CD4-positive, alpha-beta memory T cell (primary cell): ENCODE results near the gene PASD1. TPM values are rescaled to one million over a fixed set of nuclear protein-coding genes. Genes with fewer than 3 reads are reported as not detected.
"Not testable (repeated sequence)": the region's sequence is repeated elsewhere in the genome, so short reads cannot be mapped to it uniquely, and the experiment has no call there.

Source experiments
- CTCF ChIA-PET: fragments of 350-600 bp; sonication (Branson Sonifier 250); formaldehyde crosslinking; loops from one replicate; lab custom pipeline; 2021; ENCODE audit warnings: inconsistent platforms; ENCODE audit not compliant: partially characterized antibody; lab: Charles Lee
- POLR2A ChIA-PET: fragments of 350-600 bp; sonication (Branson Sonifier 250); formaldehyde crosslinking; loops from one replicate; lab custom pipeline; 2021; ENCODE audit not compliant: partially characterized antibody; lab: Charles Lee
- DNase-seq, 5 donors: peaks; one replicate each; pipeline versions ENCODE4 v3.0.0 to v3.0.0-alpha.2; 2020 to 2022; ENCODE audit warnings: mixed read lengths in 1 of 5
- H3K27ac ChIP-seq: one replicate; pipeline ENCODE4 v1.7.0; 2013; ENCODE audit warnings: low read depth, low read length
- H3K27me3 ChIP-seq: 2 replicates; pipeline ENCODE4 v1.7.0; 2013; ENCODE audit warnings: mild to moderate bottlenecking, low read length, moderate library complexity; ENCODE audit not compliant: insufficient read depth
- H3K36me3 ChIP-seq: 2 replicates; pipeline ENCODE4 v1.7.0; 2013; ENCODE audit warnings: mild to moderate bottlenecking, low read length, moderate library complexity; ENCODE audit not compliant: insufficient read depth
- H3K4me1 ChIP-seq: 2 replicates; pipeline ENCODE4 v1.7.0; 2013; ENCODE audit warnings: mild to moderate bottlenecking, low read length, moderate library complexity; ENCODE audit not compliant: insufficient read depth
- H3K4me3 ChIP-seq, 2 donors: one replicate each; pipeline ENCODE4 v1.7.0; 2013; ENCODE audit warnings: low read length in 2 of 2, mild to moderate bottlenecking in 1 of 2
- H3K9me3 ChIP-seq, 2 donors: one replicate each; pipeline ENCODE4 v1.7.0; 2013; ENCODE audit warnings: low read length in 2 of 2, control low read depth in 1 of 2; ENCODE audit not compliant: control insufficient read depth in 1 of 2
- H3K27ac Mint-ChIP-seq, 7 donors: one replicate each; pipeline ENCODE4 v1.8.0; 2020 to 2021; ENCODE audit warnings: mixed read lengths in 7 of 7, mild to moderate bottlenecking in 6 of 7, inconsistent platforms in 3 of 7, moderate library complexity in 3 of 7
- H3K27me3 Mint-ChIP-seq, 2 donors: one replicate each; pipeline ENCODE4 v1.8.0; 2020 to 2021; ENCODE audit warnings: mixed read lengths in 2 of 2
- H3K36me3 Mint-ChIP-seq, 2 donors: one replicate each; pipeline ENCODE4 v1.8.0; 2020 to 2021; ENCODE audit warnings: mixed read lengths in 2 of 2, inconsistent platforms in 1 of 2, mild to moderate bottlenecking in 1 of 2
- H3K4me1 Mint-ChIP-seq, 4 donors: one replicate each; pipeline ENCODE4 v1.8.0; 2020 to 2021; ENCODE audit warnings: mixed read lengths in 4 of 4, mild to moderate bottlenecking in 1 of 4
- H3K4me3 Mint-ChIP-seq, 8 donors: one replicate each; pipeline ENCODE4 v1.8.0; 2020 to 2021; ENCODE audit warnings: mixed read lengths in 8 of 8, mild to moderate bottlenecking in 7 of 8, moderate library complexity in 6 of 8, inconsistent platforms in 3 of 8
- H3K9me3 Mint-ChIP-seq, 8 donors: one replicate each; pipeline ENCODE4 v1.8.0; 2020 to 2021; ENCODE audit warnings: mixed read lengths in 8 of 8, mild to moderate bottlenecking in 5 of 8, inconsistent platforms in 3 of 8, moderate library complexity in 1 of 8
- intact Hi-C: fragments of 100-400 bp; cut with micrococcal nuclease; formaldehyde crosslinking; loops from one replicate; pipeline ENCODE4 v1.15.1; 2023
- polyA plus RNA-seq, 2 donors: library from polyadenylated mRNA; unstranded; fragments of 300-500 nt; fragmentation: Illumina TruSeq; gene quantifications; one replicate each; pipeline ENCODE4 v1.2.3, GENCODE V29; 2021
- total RNA-seq, 2 experiments: library from RNA; stranded (reverse); gene quantifications; one replicate each; pipeline ENCODE4 v1.2.3, GENCODE V29; 2021

The PASD1 gene
- total and polyA plus RNA-seq, 4 experiments from 2014 or later, result not detected

- H3K9me3 Mint-ChIP-seq, result no peaks in the 10 kb centered on the region
- H3K4me1 ChIP-seq, result no peaks in the 10 kb centered on the region
- no peak overlapping the region for H3K27ac ChIP-seq
- no peak for DNase-seq
- POLR2A ChIA-PET, result interaction anchor here (0.5 kb wide), 1 partner anchor 13 kb away, joined by 3 read pairs; no protein-coding TSS in a partner anchor
- H3K36me3 Mint-ChIP-seq, result no peaks in the 10 kb centered on the region
- no peaks in the 10 kb centered on the region for H3K27me3 Mint-ChIP-seq
- no peaks in the 10 kb centered on the region for H3K9me3 ChIP-seq
- no peak overlapping the region for H3K4me3 Mint-ChIP-seq
- no peaks in the 10 kb centered on the region for H3K27me3 ChIP-seq
- no peaks in the 10 kb centered on the region for H3K4me1 Mint-ChIP-seq
- H3K4me3 ChIP-seq, result no peak overlapping the region
- CTCF ChIA-PET, result no interaction called here
- intact Hi-C loops, result no loop called here
- no peaks in the 10 kb centered on the region for H3K36me3 ChIP-seq
- H3K27ac Mint-ChIP-seq, result no peak overlapping the region
Observed at GRCh38 chrX:151538190-151539122, 25.0 kb upstream of the PASD1 start.

- no peak overlapping the region for H3K4me3 Mint-ChIP-seq
- no peaks in the 10 kb centered on the region for H3K9me3 Mint-ChIP-seq
- no peak overlapping the region for H3K27ac ChIP-seq
- ChIA-PET POLR2A (no interaction called here), CTCF (no interaction called here)
- no peak overlapping the region for H3K4me3 ChIP-seq
- H3K27ac Mint-ChIP-seq, result no peak overlapping the region
- no peaks in the 10 kb centered on the region for H3K4me1 Mint-ChIP-seq
- H3K36me3 Mint-ChIP-seq, result no peaks in the 10 kb centered on the region
- no peaks in the 10 kb centered on the region for H3K27me3 ChIP-seq
- no peak for DNase-seq
- peaks cover 0 to 1% of the 10 kb centered on the region in 2 donors for H3K27me3 Mint-ChIP-seq
- no peaks in the 10 kb centered on the region for H3K36me3 ChIP-seq
- intact Hi-C loops, result no loop called here
- no peaks in the 10 kb centered on the region for H3K9me3 ChIP-seq
- H3K4me1 ChIP-seq, result no peaks in the 10 kb centered on the region
Observed at GRCh38 chrX:151543706-151544105, 19.8 kb upstream of the PASD1 start.

GRCh38 chrX:151546226-151546625 is 17.2 kb upstream of the PASD1 start:
- intact Hi-C loops, POLR2A ChIA-PET, H3K4me3 Mint-ChIP-seq: not testable (repeated sequence)

GRCh38 chrX:151551176-151551575 is 12.3 kb upstream of the PASD1 start:
- DNase-seq, result not testable (repeated sequence)

More at GRCh38 chrX:151546226-151546625, 17.2 kb upstream of the PASD1 start:
- H3K4me1 Mint-ChIP-seq, CTCF ChIA-PET, H3K36me3 Mint-ChIP-seq, H3K27me3 ChIP-seq, H3K9me3 ChIP-seq, H3K4me3 ChIP-seq, H3K27ac Mint-ChIP-seq, H3K9me3 Mint-ChIP-seq, H3K27me3 Mint-ChIP-seq, H3K36me3 ChIP-seq, H3K4me1 ChIP-seq, DNase-seq, H3K27ac ChIP-seq: not testable (repeated sequence)

GRCh38 chrX:151552743-151553142 is 10.7 kb upstream of the PASD1 start:
- CTCF ChIA-PET, result no interaction called here
- POLR2A ChIA-PET, result no interaction called here
- Mint-ChIP-seq H3K27me3 (peaks cover 1 to 3% of the 10 kb centered on the region in 2 donors), H3K4me1 (no peaks in the 10 kb centered on the region), H3K9me3 (no peaks in the 10 kb centered on the region), H3K36me3 (no peaks in the 10 kb centered on the region), H3K4me3 (no peak overlapping the region), H3K27ac (no peak overlapping the region)
- H3K36me3 ChIP-seq, result no peaks in the 10 kb centered on the region
- intact Hi-C loops, result no loop called here
- no peaks in the 10 kb centered on the region for H3K4me1 ChIP-seq
- H3K4me3 ChIP-seq, result no peak overlapping the region
- no peaks in the 10 kb centered on the region for H3K27me3 ChIP-seq
- DNase-seq, result no peak
- H3K27ac ChIP-seq, result no peak overlapping the region
- no peaks in the 10 kb centered on the region for H3K9me3 ChIP-seq

More at GRCh38 chrX:151551176-151551575, 12.3 kb upstream of the PASD1 start:
- CTCF ChIA-PET, H3K27me3 Mint-ChIP-seq, H3K27me3 ChIP-seq, H3K9me3 Mint-ChIP-seq, H3K4me3 Mint-ChIP-seq, POLR2A ChIA-PET, intact Hi-C loops, H3K27ac ChIP-seq, H3K4me1 ChIP-seq, H3K9me3 ChIP-seq, H3K36me3 ChIP-seq, H3K4me1 Mint-ChIP-seq, H3K36me3 Mint-ChIP-seq, H3K4me3 ChIP-seq, H3K27ac Mint-ChIP-seq: not testable (repeated sequence)

- POLR2A ChIA-PET, H3K27me3 ChIP-seq, CTCF ChIA-PET: not testable (repeated sequence)
Observed at GRCh38 chrX:151555301-151555700, 8.2 kb upstream of the PASD1 start.

GRCh38 chrX:151562485-151562884 is 990 bp upstream of the PASD1 start:
- H3K9me3 Mint-ChIP-seq, H3K9me3 ChIP-seq, H3K4me3 Mint-ChIP-seq, H3K36me3 Mint-ChIP-seq, H3K27me3 ChIP-seq, H3K27ac ChIP-seq, H3K4me1 Mint-ChIP-seq, H3K36me3 ChIP-seq, H3K27ac Mint-ChIP-seq, intact Hi-C loops, H3K4me1 ChIP-seq, DNase-seq, H3K27me3 Mint-ChIP-seq, CTCF ChIA-PET, POLR2A ChIA-PET, H3K4me3 ChIP-seq: not testable (repeated sequence)

More at GRCh38 chrX:151555301-151555700, 8.2 kb upstream of the PASD1 start:
- intact Hi-C loops, H3K27me3 Mint-ChIP-seq, H3K27ac Mint-ChIP-seq, H3K36me3 ChIP-seq, H3K4me1 ChIP-seq, H3K4me3 Mint-ChIP-seq, H3K27ac ChIP-seq, H3K4me3 ChIP-seq, H3K9me3 ChIP-seq, H3K9me3 Mint-ChIP-seq, H3K4me1 Mint-ChIP-seq, DNase-seq, H3K36me3 Mint-ChIP-seq: not testable (repeated sequence)
